Stimulated activated naive CD8-positive, alpha-beta T cell treated with anti-CD3 and anti-CD28 coated beads, Interleukin-15, Interleukin-2, amounts not matched to agents 100 ng/mL and 50 ng/mL, for 24 hours (primary cell): Measurements from ENCODE around the gene EARS2.

Experiments used
- H3K27ac Mint-ChIP-seq: one replicate; pipeline ENCODE4 v1.8.0; 2021; ENCODE audit warnings: mild to moderate bottlenecking, mixed read lengths
- H3K27me3 Mint-ChIP-seq: one replicate; pipeline ENCODE4 v1.8.0; 2021; ENCODE audit warnings: mixed read lengths
- H3K36me3 Mint-ChIP-seq: one replicate; pipeline ENCODE4 v1.8.0; 2021; ENCODE audit warnings: low read depth, mixed read lengths
- H3K4me1 Mint-ChIP-seq: one replicate; pipeline ENCODE4 v1.8.0; 2021; ENCODE audit warnings: low read depth, mixed read lengths
- H3K4me3 Mint-ChIP-seq: one replicate; pipeline ENCODE4 v1.8.0; 2021; ENCODE audit warnings: mild to moderate bottlenecking, mixed read lengths
- H3K9me3 Mint-ChIP-seq: one replicate; pipeline ENCODE4 v1.8.0; 2021; ENCODE audit warnings: mixed read lengths

The EARS2 gene

DNA sequence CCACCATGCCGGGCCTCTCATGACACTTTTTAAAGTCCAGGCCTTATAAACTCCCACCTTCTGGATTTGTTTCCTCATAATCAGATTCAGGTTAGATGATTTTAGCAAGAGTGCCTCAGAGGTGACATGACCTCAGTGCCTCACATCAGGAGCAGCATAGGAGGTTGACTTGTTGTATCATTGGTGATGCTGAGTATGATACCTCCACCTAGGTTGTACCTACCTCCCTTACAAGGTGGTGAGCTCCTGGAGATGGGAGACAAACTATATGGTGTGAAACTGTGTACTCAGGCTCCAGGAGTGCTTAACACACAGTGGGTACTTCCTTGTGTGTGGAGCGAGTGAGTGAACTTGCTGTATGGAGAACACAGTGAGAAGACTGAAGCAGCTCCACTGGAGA lies 20.3 kb upstream of the EARS2 start:
- Mint-ChIP-seq H3K4me1 (no peaks in the 10 kb centered on the region), H3K27me3 (no peaks in the 10 kb centered on the region), H3K4me3 (no peak overlapping the region), H3K27ac (no peak overlapping the region), H3K9me3 (no peaks in the 10 kb centered on the region), H3K36me3 (peaks cover 50% of the 10 kb centered on the region)

- Mint-ChIP-seq H3K4me3 (no peak overlapping the region), H3K9me3 (no peaks in the 10 kb centered on the region), H3K27ac (no peak overlapping the region), H3K36me3 (peaks cover 52% of the 10 kb centered on the region), H3K27me3 (no peaks in the 10 kb centered on the region), H3K4me1 (peaks cover 5% of the 10 kb centered on the region)
Measured at GRCh38 chr16:23575834-23576233, 18.7 kb upstream of the EARS2 start.

DNA sequence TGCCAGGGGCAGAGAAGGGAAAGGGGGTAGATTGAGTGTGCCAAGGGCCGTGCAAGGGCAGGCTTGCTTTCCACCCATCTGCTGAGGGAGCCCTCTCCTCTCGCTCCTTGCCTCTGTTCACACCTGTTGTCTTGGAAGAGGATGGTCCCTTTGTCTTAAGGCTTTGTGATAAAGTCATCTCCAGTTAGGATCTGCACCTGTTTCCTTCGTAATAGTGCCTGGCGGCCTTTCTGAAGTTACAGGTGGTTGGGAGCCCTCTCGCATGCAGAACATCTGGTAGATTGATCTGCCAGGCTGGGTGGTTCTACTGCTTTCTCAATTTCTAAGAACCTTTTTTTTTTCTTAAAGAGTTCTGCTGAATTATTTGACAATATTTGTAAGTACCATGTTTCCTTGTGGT lies 16.7 kb upstream of the EARS2 start:
- H3K27me3 Mint-ChIP-seq: no peaks in the 10 kb centered on the region
- H3K4me1 Mint-ChIP-seq: peaks cover 11% of the 10 kb centered on the region
- H3K9me3 Mint-ChIP-seq: no peaks in the 10 kb centered on the region
- H3K36me3 Mint-ChIP-seq: peaks cover 52% of the 10 kb centered on the region
- H3K4me3 Mint-ChIP-seq: no peak overlapping the region
- no peak overlapping the region for H3K27ac Mint-ChIP-seq

GRCh38 chr16:23572394-23572793 lies 15.2 kb upstream of the EARS2 start:
- no peak overlapping the region for H3K4me3 Mint-ChIP-seq
- peaks cover 43% of the 10 kb centered on the region for H3K36me3 Mint-ChIP-seq
- H3K27ac Mint-ChIP-seq: no peak overlapping the region
- H3K27me3 Mint-ChIP-seq: no peaks in the 10 kb centered on the region
- H3K4me1 Mint-ChIP-seq: peaks cover 11% of the 10 kb centered on the region
- no peaks in the 10 kb centered on the region for H3K9me3 Mint-ChIP-seq

GRCh38 chr16:23571895-23572294 lies 14.7 kb upstream of the EARS2 start:
- H3K9me3 Mint-ChIP-seq: no peaks in the 10 kb centered on the region
- peaks cover 11% of the 10 kb centered on the region for H3K4me1 Mint-ChIP-seq
- H3K4me3 Mint-ChIP-seq: no peak overlapping the region
- peaks cover 45% of the 10 kb centered on the region for H3K36me3 Mint-ChIP-seq
- no peak overlapping the region for H3K27ac Mint-ChIP-seq
- H3K27me3 Mint-ChIP-seq: no peaks in the 10 kb centered on the region

GRCh38 chr16:23570992-23571632 lies 14.0 kb upstream of the EARS2 start:
- Mint-ChIP-seq H3K27ac (no peak overlapping the region), H3K4me3 (no peak overlapping the region), H3K27me3 (no peaks in the 10 kb centered on the region), H3K36me3 (peaks cover 49% of the 10 kb centered on the region), H3K4me1 (peaks cover 11% of the 10 kb centered on the region), H3K9me3 (no peaks in the 10 kb centered on the region)

DNA sequence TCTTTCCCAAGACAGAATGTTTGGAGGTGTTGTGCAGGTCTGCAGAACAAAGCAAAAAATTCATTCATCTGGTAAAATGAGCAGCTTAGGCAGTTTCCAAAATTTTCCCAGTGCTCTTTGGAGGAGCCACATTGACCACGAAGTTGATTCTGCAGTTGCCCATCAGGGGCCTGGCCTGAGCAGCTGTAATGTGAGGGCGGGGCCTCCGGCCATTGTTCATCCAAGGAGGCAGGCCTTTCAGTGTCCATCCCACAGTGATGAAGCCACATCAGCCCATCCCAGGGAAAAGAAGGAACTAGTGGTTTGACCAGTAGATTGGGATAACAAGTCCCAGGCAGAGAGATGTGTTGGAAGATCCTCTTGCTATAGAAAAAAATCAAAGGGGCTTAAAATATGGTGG lies 10.5 kb upstream of the EARS2 start:
- Mint-ChIP-seq H3K4me1 (peaks cover 11% of the 10 kb centered on the region), H3K27me3 (no peaks in the 10 kb centered on the region), H3K36me3 (peaks cover 71% of the 10 kb centered on the region), H3K4me3 (no peak overlapping the region), H3K27ac (no peak overlapping the region), H3K9me3 (no peaks in the 10 kb centered on the region)

DNA sequence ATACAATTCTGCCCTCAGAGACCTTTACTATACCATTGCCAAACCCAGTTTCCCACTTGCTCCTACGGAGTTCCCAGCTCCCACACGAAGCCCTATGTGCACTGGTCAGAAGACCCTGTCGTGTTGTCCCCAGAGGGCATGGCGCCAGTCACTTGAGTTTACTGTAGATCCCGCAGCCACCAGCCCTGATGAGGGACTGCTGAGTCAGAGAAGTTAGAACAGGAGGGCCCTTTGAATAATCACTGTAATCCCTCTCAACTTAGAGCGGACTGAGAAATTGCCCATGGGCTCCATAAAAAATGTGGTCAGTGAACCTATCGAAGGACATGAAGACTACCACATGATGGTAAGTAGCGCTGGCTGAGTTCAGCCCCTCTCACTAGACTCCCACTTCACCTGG lies 9.6 kb upstream of the EARS2 start:
- H3K9me3 Mint-ChIP-seq: no peaks in the 10 kb centered on the region
- no peak overlapping the region for H3K27ac Mint-ChIP-seq
- H3K27me3 Mint-ChIP-seq: no peaks in the 10 kb centered on the region
- peaks cover 11% of the 10 kb centered on the region for H3K4me1 Mint-ChIP-seq
- H3K4me3 Mint-ChIP-seq: no peak overlapping the region
- H3K36me3 Mint-ChIP-seq: peaks cover 74% of the 10 kb centered on the region

DNA sequence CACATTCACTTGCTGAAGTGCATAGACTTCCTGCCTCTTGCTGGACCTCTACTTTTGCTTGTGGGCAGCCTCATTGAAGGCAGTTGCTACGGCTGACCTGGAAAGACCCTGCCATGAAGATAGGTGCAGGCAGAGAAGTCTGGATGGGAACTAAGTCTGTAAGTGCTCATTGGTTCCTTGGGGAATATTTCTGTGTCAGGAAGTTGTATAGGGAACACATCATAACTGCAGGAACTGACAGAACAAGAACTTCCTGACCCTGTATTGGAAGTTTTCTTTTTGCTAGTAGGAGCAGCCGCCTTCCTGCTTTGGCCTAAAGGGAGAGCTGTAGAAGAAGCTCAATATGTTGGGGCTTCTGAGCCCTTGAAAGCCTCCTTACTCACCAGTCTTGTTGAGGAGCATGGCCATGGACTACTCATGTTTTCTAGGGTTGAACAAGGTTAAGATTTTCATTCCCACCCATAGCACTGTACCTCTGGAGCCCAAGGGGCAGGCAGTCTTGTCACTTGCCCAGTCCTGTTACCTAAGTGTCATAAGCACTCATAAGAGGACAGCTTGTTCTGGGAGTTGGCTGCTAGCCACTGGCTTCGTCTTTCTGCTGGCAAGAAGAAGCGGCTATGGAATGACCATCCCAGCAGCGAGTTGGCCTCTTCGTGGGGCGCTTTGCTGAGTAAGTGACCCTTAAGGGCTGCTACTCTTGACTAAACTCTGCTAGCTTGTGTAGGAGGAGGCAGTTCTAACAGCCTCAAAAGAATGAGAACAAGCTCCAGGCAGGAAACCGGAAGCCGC lies 7.6 kb upstream of the EARS2 start:
- Mint-ChIP-seq H3K4me1 (peaks cover 10% of the 10 kb centered on the region), H3K4me3 (no peak overlapping the region), H3K9me3 (no peaks in the 10 kb centered on the region), H3K36me3 (peaks cover 64% of the 10 kb centered on the region), H3K27me3 (no peaks in the 10 kb centered on the region), H3K27ac (no peak overlapping the region)

GRCh38 chr16:23563186-23563585 lies 6.0 kb upstream of the EARS2 start:
- Mint-ChIP-seq H3K36me3 (peaks cover 63% of the 10 kb centered on the region), H3K4me3 (no peak overlapping the region), H3K9me3 (no peaks in the 10 kb centered on the region), H3K27ac (no peak overlapping the region), H3K27me3 (no peaks in the 10 kb centered on the region), H3K4me1 (peaks cover 22% of the 10 kb centered on the region)

- Mint-ChIP-seq H3K4me3 (no peak overlapping the region), H3K27me3 (no peaks in the 10 kb centered on the region), H3K4me1 (peaks cover 22% of the 10 kb centered on the region), H3K27ac (no peak overlapping the region), H3K36me3 (peaks cover 63% of the 10 kb centered on the region), H3K9me3 (no peaks in the 10 kb centered on the region)
Measured at GRCh38 chr16:23562505-23562904, 5.4 kb upstream of the EARS2 start.

- no peaks in the 10 kb centered on the region for H3K27me3 Mint-ChIP-seq
- peaks cover 27% of the 10 kb centered on the region for H3K4me1 Mint-ChIP-seq
- no peaks in the 10 kb centered on the region for H3K9me3 Mint-ChIP-seq
- H3K4me3 Mint-ChIP-seq: no peak overlapping the region
- peaks cover 60% of the 10 kb centered on the region for H3K36me3 Mint-ChIP-seq
- no peak overlapping the region for H3K27ac Mint-ChIP-seq
Measured at GRCh38 chr16:23561586-23561985, 4.4 kb upstream of the EARS2 start.

- H3K27ac Mint-ChIP-seq: peak overlapping the region; percentile 96
- H3K27me3 Mint-ChIP-seq: no peaks in the 10 kb centered on the region
- H3K4me1 Mint-ChIP-seq: peaks cover 40% of the 10 kb centered on the region
- H3K4me3 Mint-ChIP-seq: peak overlapping the region; percentile 88
- no peaks in the 10 kb centered on the region for H3K9me3 Mint-ChIP-seq
- H3K36me3 Mint-ChIP-seq: peaks cover 43% of the 10 kb centered on the region
Measured at GRCh38 chr16:23557779-23558702, 891 bp upstream of the EARS2 start.

DNA sequence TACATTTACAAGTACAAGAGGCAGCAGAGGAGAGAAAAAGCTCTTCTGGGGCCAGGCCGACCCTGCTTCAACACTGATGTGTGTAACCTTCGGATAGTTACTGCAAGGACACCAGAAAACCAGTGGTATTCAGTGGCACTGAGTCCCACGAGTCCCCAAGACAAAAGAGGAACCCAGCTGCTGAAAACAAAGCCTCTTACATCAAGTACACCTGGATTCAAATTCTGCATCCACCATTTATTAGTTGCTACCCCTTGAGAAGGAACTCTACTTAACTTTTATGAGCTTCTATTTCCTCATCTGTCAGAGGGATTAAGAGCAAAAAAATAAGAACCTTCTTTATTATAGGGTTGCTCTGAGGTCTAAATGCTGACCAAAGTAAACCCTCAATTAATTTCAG lies 2.6 kb downstream of the EARS2 start:
- Mint-ChIP-seq H3K4me1 (peaks cover 31% of the 10 kb centered on the region), H3K27me3 (no peaks in the 10 kb centered on the region), H3K4me3 (no peak overlapping the region), H3K36me3 (peaks cover 41% of the 10 kb centered on the region), H3K9me3 (no peaks in the 10 kb centered on the region), H3K27ac (no peak overlapping the region)

DNA sequence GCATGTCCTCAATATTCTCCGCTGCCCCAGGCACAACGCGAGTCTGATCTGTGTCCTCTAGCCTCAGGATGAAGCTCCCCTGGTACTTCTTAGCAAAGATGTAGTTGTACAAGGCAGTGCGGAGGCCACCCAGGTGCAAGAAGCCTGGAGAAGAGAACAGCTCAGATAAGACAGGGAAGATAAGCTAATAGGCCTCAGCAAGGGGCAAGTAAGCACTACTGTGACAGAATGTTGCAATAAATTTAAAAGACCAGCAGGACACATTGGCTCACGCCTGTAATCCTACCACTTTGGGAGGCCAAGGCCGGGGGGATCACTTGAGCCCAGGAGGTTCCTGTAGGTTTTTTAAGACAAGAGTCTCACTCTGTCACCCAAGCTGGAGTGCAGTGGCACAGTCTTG lies 5.0 kb downstream of the EARS2 start:
- H3K4me1 Mint-ChIP-seq: peaks cover 18% of the 10 kb centered on the region
- no peak overlapping the region for H3K4me3 Mint-ChIP-seq
- H3K27me3 Mint-ChIP-seq: no peaks in the 10 kb centered on the region
- no peak overlapping the region for H3K27ac Mint-ChIP-seq
- H3K9me3 Mint-ChIP-seq: no peaks in the 10 kb centered on the region
- peaks cover 48% of the 10 kb centered on the region for H3K36me3 Mint-ChIP-seq
